Measurements from ENCODE around the gene NRF1.
"Not testable (repeated sequence)": the region's sequence is repeated elsewhere in the genome, so short reads cannot be mapped to it uniquely, and the experiment has no call there.

The NRF1 gene

GRCh38 chr7:129674475-129674874 lies 63.0 kb downstream of the NRF1 start:
- H3K4me3 ChIP-seq, H3K27ac ChIP-seq: not testable (repeated sequence)

GRCh38 chr7:129675521-129675920 lies 64.0 kb downstream of the NRF1 start:
- Histone ChIP-seq H3K4me3 (no peak overlapping the region), H3K27ac (no peak overlapping the region)

- Histone ChIP-seq H3K27ac (no peak overlapping the region), H3K4me3 (no peak overlapping the region)
Observed at GRCh38 chr7:129676017-129676897, 64.7 kb downstream of the NRF1 start.

- no peak overlapping the region for H3K4me3 ChIP-seq
- no peak overlapping the region for H3K27ac ChIP-seq
Observed at GRCh38 chr7:129677796-129678195, 66.3 kb downstream of the NRF1 start.

- Histone ChIP-seq H3K4me3 (no peak overlapping the region), H3K27ac (no peak overlapping the region)
Observed at GRCh38 chr7:129678606-129679005, 67.1 kb downstream of the NRF1 start.

GRCh38 chr7:129680400-129680799 lies 68.9 kb downstream of the NRF1 start:
- H3K4me3 ChIP-seq = no peak overlapping the region
- H3K27ac ChIP-seq = no peak overlapping the region

- Histone ChIP-seq H3K27ac (no peak overlapping the region), H3K4me3 (no peak overlapping the region)
Observed at GRCh38 chr7:129684777-129685176, 73.3 kb downstream of the NRF1 start.

GRCh38 chr7:129686063-129686462 lies 74.5 kb downstream of the NRF1 start:
- no peak overlapping the region for H3K4me3 ChIP-seq
- no peak overlapping the region for H3K27ac ChIP-seq

- H3K4me3 ChIP-seq = no peak overlapping the region
Observed at GRCh38 chr7:129688503-129689222, 77.1 kb downstream of the NRF1 start.

GRCh38 chr7:129689995-129690581 lies 78.6 kb downstream of the NRF1 start:
- H3K27ac ChIP-seq = no peak overlapping the region

More at GRCh38 chr7:129688503-129689222, 77.1 kb downstream of the NRF1 start:
- no peak overlapping the region for H3K27ac ChIP-seq

GRCh38 chr7:129690701-129691100 lies 79.2 kb downstream of the NRF1 start:
- no peak overlapping the region for H3K4me3 ChIP-seq
- no peak overlapping the region for H3K27ac ChIP-seq

More at GRCh38 chr7:129689995-129690581, 78.6 kb downstream of the NRF1 start:
- H3K4me3 ChIP-seq = no peak overlapping the region

- Histone ChIP-seq H3K4me3 (no peak overlapping the region), H3K27ac (no peak overlapping the region)
Observed at GRCh38 chr7:129698516-129699418, 87.2 kb downstream of the NRF1 start.

GRCh38 chr7:129702316-129702715 lies 90.8 kb downstream of the NRF1 start:
- Histone ChIP-seq H3K27ac (no peak overlapping the region), H3K4me3 (no peak overlapping the region)

- Histone ChIP-seq H3K4me3 (no peak overlapping the region), H3K27ac (no peak overlapping the region)
Observed at GRCh38 chr7:129702761-129703338, 91.3 kb downstream of the NRF1 start.

- H3K27ac ChIP-seq = no peak overlapping the region
- H3K4me3 ChIP-seq = no peak overlapping the region
Observed at GRCh38 chr7:129703751-129704150, 92.2 kb downstream of the NRF1 start.

GRCh38 chr7:129707910-129708499 lies 96.5 kb downstream of the NRF1 start:
- Histone ChIP-seq H3K27ac (no peak overlapping the region), H3K4me3 (no peak overlapping the region)

GRCh38 chr7:129713544-129713943 lies 102.0 kb downstream of the NRF1 start:
- H3K4me3 ChIP-seq = no peak overlapping the region
- no peak overlapping the region for H3K27ac ChIP-seq

- Histone ChIP-seq H3K27ac (no peak overlapping the region), H3K4me3 (no peak overlapping the region)
Observed at GRCh38 chr7:129714514-129715063, 103.1 kb downstream of the NRF1 start.

Measured in skin epidermis (tissue), 12 donors.